Cerebellar nuclear complex (tissue), 1 donor: ENCODE results near the gene NOMO2.
"Not testable (repeated sequence)": the region's sequence is repeated elsewhere in the genome, so short reads cannot be mapped to it uniquely, and the experiment has no call there.

Source experiments
- DNase-seq, 2 experiments: peaks; one replicate each; lab custom pipeline; 2025; lab: John Stamatoyannopoulos, UW

NOMO2 gene

DNA sequence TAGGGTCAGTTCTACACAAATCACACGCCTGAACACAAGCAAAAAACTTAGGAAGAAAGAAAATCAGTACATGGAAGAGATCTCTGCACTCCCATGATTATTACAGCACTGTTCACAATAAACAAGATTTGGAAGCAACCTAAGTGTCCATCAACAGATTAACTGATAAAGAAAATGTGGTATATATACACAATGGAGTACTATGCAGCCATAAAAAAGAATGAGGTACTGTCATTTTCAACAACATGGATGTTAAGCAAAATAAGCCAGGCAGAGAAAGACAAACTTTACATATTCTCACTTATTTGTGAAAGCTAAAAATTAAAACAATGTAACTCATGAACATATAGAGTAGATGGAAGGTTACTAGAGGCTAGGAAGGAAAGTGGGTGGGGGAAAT is 16.0 kb upstream of the NOMO2 start:
- DNase-seq, result not testable (repeated sequence)

DNA sequence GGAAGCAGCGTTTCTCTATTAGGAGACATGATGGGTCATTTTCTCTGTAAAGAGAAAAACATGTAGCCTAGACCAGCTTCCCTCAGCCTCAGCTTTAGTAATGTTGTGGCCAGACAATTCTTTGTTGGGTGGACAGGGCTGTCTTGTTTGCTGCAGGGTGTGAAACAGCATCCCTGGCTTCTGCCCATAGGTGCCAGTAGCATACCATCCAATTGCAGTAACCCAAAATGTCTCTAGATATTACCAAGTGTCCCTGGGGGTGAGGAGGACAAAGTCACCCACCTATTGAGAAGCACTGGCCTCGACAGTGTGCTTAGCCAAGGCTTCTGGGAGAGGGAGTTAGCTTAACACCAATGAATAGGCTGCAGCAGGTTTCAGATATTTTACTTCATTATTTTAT is 14.0 kb upstream of the NOMO2 start:
- DNase-seq, result not testable (repeated sequence)

DNA sequence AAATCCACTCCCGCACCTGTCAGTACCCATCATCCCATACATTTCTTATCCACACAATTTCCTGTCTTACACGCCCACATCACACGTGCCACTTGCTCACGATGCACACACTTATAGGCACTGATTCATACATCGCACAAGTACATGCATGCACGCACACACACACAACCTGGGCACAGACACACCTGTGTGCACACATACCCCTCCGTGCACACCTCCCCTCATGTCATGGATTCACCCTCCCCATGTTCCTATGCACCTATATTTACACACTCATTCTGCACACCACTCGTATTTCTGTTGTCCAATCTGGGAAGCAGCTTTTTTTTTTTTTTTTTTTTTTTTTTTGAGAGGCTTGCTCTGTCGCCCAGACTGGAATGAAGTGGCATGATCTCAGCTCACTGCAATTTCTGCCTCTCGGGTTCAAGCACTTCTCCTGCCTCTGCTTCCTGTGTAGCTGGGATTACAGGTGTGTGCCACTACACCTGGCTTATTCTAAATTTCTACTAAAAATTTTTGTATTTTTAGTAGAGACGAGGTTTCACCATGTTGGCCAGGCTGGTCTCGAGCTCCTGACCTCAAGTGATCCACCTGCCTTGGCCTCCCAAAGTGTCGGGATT is 13.5 kb upstream of the NOMO2 start:
- not testable (repeated sequence) for DNase-seq

DNA sequence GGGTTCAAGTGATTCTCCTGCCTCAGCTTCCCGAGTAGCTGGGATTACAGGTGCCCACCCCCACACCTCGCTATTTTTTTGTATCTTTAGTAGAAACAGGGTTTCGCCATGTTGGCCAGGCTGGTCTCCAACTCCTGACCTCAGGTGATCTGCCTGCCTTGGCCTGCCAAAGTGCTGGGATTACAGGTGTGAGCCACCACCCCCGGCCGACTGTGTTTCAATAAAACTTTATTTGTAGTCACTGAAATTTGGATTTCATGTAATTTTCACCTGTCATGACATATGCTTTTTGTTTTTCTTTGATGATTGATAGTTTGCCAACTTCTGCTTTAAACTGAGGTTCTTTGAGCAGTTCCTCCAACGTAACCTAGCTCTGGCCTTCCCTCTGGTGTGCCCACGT is 12.0 kb upstream of the NOMO2 start:
- not testable (repeated sequence) for DNase-seq

DNA sequence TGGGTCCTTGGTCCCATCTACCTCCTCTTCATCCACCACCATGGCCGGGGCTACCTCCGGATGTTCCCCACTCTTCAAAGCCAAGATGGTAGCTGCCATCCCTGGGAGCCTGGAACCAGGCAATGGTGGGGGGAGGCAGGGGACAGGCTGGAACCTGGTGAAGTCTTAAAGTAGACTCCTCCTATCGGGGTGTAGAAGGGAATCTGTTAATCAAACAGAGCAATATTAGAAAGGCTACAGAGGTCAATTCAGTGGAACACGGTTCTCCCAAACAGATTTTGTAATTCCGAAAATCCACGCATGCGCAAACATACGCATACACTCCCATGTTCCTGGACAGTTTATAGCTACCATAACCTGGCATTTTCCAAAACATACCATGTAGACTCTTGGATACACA is 11.1 kb upstream of the NOMO2 start:
- not testable (repeated sequence) for DNase-seq

DNA sequence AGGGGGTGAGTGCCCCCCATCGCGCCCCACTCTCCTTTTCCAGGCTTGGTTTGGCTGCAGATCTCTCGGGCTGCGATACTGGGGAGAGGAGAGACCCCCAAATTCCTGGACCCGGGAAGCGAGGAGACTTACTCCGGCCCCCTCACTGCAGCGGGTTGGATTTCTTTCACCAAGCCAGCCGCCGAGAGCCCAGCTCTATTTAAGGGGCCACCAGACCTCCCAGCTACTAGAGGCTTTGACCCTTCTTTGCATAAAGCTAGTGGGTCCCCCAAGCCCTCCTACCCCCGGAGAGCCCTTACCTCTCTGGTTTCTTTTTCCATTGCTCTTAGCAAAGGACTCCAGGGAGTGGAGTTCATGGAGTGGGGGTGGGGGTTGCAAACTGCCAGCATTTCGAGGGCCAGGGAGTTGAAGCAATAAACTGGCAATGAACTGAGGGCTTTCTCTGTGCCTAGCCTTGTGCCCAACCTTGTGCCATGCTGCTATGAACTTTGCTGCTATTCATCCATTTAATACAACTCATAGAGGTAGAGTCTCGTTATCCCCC is 9.5 kb upstream of the NOMO2 start:
- DNase-seq, result not testable (repeated sequence)

DNA sequence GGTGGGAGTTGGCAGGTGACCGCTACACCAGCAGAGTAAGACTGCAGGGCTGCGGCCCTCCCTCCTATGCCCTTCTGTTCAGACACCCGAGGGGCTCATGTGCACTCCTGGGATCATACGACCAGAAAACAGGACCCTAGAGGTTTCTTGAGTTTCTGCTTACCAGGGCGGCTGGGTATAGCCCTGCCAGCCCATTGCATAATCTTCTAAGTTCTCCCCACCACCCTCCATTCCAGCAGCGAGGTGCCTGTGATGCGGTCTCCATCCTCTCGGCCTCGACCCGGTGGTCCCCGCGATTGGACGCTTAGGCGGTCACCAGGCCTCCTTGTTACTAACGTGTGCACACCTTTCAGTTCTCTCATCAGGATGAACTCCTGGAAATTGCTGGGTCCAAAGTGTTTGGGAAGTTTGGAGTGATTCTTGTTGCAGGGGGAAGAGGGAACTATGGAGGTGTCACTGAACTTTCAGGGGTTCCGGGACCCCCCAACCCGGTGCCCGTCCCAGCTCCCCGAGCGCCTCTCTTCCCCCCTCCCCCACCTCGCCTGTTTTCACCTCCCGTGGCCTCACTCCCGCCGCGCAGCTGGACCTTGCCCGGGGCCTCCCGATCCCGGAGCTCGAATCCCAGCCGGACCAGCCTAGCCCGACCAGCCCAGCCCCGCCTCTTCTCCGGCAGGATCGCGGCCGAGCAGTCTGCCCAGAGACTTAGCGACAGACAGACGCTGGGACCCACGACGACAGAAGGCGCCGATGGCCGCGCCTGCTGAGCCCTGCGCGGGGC is 8.8 kb upstream of the NOMO2 start:
- not testable (repeated sequence) for DNase-seq

DNA sequence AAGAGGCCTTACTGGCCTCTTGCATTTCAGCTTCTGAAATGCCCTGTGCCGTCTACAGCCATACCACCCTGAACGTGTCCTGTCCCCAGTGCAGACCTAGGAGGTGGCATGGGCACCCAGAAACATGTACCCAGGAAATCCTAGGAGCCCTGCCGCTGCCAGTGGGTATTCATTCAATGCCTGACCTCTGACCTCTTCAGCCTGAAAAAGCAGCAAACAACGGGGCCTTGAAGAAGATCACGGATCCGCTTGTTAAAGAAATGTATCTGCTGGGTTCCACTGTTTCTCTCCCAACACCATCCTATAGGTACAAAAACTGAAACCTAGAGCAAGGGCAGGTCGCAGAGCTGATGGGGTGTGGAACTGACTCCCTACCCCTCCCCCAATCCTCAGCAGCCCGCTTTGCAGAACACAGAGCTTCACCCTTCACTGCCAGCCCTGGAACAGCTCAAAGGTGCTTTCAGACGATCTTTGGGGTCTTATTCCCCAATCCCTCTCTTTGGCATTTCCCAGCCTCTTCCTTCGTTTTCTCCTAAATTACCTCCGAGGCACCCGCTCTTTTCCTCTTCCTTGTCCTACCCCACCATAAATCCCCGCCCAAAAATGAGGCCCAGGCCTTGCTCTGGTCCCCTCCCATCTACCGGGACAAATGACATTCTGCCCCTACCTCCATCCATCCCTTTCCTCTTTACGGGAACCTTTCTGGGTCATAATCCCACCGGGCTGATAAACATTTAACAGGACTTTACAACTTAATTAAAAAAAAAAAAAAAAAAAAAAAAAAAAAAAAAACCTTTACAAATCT is 1.3 kb downstream of the NOMO2 start:
- not testable (repeated sequence) for DNase-seq

DNA sequence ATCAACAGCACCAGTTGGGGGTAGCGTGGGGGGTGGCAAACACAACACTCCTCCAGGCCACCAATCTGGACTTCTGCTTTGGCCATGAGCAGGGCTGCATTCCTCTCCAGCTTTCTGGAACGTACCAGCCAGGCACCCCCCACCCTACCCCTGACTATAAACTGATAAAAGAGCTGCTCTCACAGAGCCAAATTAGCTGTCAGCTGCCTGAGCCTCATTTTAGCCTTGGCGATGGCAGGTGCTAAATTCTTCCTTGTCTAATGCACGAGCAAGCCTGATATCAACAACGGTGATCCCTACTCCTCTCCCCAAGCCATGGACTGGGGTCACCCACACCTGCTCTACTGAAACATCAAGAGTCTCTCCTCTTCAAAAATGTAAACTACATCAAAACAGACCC is 8.2 kb downstream of the NOMO2 start:
- not testable (repeated sequence) for DNase-seq

DNA sequence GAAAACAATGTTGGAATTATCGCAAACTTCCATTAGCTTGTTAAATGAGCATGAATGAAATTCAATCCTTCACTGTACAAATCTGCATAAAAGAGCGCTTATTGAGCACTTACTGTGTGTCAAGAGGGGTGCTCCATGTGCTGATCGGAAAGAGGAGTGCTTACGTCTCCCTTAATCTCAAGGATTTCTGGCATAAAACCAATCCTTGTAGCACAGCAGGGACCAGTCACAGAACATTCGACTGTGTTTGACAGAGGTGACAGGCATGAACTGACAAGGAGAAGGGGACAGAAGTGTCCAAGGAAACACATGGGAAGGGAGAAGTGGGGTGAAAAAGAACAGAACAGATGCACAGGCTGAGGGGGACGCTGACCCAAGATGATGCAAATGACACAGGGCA is 14.5 kb downstream of the NOMO2 start:
- DNase-seq, result not testable (repeated sequence)

DNA sequence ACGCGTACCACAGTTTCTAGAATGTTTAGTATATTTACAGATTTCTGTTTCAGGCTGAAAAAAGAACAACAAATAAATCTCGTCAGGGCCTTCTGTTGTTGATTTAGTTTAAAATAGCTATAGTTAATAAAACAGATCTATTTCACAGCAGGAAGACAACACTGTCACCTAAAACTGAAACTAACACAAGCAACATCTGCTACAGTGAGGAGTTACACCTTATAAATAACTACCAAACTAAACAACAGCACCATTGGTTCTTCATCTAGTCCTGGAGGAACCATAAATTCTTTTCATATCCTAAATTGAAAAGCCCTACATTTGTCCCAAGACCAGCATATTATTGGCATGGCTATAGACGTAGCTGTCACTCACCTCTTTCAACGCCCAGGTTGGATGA is 15.0 kb downstream of the NOMO2 start:
- DNase-seq, result not testable (repeated sequence)

DNA sequence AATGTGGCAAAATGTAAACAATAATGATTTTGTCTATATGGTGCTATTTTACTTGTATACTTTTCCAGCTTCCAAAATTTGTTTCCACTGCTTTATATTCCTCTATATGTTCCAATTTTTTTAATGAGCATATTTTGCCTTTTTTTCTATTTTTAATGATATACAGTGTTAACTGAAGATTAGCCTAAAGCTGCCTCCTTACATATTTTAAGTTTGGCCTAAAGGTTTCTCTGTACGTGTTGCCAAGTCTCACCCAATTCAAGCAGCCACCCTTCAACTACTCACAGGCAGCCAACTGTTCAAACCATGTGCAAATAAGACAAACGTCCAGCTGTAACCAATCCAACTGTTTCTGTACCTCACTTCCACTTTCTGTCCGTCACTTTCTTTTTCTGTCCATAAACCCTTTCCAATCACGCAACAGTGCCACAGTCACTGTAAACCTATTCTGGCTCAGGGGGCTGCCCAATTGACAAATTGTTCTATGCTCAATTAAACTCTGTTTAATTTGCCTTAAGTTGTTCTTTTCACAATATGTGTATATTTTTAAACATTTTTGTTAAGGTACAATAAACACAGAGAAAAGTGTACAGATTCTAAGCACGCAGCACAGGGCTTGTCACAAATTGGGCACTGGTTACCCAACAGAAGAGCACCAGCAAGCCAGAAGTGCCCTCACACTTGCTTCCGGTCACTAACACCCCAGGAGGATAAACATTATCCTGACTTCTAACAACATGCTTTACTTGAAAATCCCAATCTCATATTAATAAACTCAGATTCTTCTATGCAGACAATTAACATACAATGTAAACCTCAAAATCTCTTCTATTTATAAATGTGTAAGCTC is 17.4 kb downstream of the NOMO2 start:
- DNase-seq, result not testable (repeated sequence)

DNA sequence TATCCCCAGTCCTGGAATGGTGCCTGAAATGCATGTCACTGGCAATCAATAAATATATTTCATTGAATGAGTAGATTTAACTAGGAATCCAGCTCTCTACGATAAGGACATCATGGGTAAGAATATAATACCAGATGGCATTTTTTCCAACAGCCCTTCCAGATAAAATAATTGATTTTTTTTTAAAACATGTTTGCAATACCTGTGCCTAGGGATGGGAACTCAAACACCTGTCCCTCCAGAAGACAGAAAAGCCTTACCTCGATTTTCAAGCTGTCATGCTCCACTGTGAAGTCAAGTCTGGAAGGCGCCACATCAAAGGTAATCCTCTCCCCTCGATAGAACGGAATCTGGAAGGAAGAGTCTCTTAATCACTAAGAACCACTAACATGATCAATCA is 20.0 kb downstream of the NOMO2 start:
- not testable (repeated sequence) for DNase-seq

DNA sequence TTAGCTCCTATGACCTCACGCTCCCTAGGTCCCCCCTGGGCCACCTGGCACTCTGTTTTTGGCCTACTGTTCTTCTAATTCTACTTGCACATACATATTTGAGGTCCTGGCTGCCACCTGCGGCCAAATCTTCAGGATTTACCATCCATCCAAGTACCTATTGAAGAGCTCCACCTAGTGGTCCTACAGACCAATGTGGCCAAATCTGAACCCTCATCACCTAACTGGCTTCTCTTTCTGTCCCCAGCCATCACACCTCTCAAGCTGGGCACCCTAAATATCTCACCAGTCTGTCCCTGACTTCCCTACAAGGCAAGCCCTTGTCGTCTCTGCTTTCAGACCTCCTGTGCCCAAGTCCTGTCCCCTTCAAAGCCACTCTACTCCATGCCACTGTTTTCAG is 24.9 kb downstream of the NOMO2 start:
- DNase-seq, result not testable (repeated sequence)

DNA sequence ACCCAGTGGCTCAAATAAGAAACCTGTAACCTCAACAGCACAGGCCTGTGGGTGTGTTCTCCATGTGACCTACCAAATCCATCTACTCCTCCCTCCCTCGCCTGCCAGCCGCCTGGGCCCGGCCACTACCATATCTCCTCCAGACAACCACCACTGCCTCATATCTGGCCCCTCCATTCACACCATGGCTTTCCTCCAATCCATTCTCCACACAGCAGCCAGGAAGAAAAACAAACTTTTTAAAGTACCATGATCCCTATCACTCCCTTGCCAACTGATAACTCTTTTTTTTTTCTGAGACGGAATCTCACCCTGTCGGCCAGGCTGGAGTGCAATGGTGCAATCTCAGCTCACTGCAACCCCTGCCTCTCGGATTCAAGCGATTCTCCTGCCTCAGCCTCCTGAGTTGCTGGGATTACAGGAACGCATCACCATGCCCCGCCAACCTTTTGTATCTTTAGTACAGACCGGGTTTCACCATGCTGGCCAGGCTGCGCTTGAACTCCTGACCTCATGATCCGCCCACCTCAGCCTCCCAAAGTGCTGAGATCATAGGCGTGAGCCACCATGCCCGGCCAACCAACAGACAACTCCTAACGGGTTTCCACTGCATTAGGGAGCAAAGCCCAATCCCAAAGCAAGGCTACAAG is 26.3 kb downstream of the NOMO2 start:
- DNase-seq, result not testable (repeated sequence)

DNA sequence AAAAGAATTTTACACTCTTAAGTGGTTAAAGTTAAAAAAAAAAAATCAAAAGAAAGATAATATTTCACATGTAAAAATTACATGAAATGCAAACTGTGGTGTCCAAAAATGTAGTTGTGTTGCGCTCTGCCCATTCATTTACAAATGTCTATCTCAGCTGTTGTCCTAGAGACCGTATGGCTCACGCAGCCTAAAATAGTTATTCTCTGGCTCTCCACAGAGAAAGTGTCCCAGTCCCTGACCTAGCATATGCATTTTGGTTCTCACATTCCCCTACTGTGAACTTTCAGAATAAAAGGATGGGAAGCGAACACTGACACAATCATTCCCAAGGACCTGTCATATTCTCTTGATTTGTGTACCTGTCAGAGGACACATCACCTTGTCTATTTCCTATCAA is 27.6 kb downstream of the NOMO2 start:
- not testable (repeated sequence) for DNase-seq

DNA sequence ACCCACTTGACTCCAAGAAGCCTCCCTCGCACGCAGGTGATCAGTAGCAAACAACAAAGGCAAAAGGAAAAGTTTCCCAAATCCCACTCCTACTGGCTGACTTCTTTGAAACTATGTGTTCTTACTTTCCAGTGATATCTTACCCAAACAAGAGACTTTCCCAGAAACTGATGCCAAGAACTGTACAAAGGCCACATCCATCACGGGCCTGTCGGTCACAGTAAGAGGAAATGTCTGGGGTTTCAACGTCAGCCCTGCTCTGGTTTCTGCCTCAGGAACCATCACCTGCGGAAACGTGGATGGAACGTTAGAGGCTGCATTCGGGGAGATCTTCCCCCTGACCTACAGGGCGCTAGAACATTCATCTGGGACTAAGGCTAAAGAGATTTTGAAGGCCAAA is 30.6 kb downstream of the NOMO2 start:
- DNase-seq, result not testable (repeated sequence)

DNA sequence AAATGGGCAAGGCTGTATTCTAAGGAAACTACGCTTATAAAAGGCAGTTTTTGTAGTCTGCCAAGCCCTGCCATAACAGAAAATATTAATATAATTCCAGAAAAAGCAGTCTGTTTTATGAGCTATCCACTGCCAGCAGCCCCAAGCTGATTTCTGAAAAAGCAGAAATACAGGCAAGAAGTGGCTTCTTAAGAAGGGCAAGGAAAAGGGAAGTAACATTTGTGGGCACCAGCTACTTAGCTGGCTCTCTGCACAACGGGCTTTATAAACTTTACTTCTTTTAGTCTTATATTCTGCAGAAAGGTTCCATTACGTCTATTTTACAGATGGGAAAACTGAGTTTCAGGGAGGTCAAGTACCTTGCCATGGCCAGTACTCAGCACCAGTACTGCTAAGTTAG is 31.6 kb downstream of the NOMO2 start:
- DNase-seq, result not testable (repeated sequence)

DNA sequence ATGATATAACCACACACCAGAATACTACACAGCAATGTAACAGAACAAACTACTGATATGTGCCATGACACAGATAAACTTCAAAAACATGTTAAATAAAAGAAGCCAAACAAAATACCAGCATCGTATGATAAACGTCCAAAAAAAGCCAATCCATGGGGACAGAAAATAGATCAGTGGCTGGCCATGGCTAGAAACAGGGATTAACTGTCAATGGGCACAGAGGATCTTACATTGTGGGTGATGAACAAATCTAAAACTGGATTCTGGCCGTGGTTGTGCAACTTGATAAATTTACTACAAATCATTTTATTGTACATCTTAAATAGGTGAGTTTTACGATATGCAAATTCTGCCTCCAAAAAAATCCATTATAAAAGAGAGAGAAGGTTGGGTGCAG is 35.4 kb downstream of the NOMO2 start:
- DNase-seq, result not testable (repeated sequence)

DNA sequence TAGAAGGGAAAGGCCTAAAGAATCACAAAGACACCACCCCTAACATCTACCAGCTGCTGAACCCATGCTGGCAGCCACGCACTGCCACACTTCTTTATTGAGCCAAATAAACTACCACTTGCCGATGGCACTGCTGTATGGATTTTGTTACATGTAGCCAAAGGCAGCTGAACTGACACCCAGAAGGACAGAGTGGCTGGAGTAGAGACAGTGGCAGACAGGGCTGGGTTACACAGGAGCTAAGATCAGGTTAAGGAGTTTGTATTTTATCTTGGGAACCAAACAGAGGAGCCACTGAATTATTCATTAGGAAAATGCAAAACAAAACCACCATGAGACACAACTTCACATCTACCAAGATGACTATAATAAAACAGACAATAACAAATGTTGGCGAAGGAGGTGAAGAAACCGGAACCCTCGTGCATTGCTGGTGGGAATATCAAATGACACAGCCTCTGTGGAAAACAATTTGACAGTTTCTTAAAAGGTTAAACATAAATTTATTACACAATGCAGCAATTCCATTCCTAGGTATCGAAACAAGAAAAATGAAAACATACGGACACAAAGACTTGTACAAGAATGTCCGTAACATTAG is 35.9 kb downstream of the NOMO2 start:
- DNase-seq, result not testable (repeated sequence)
